HCT116 (cell line): Measurements from ENCODE around the gene MTUS2. TPM values are rescaled to one million over a fixed set of nuclear protein-coding genes. Genes with fewer than 3 reads are reported as not detected.

Experiments used
- ATAC-seq: fragments of 200-7000 bp; cut with Tn5 transposase; 2 replicates; pipeline ENCODE4 v1.9.1; 2020; ENCODE audit warnings: mild to moderate bottlenecking, moderate library complexity
- BruUV-seq: library from RNA; stranded (reverse); fragments of 400-500 nt; replicated peaks from 2 replicates; lab custom pipeline; 2021; lab: Mats Ljungman, UMichigan
- CTCF ChIA-PET: fragments of 300-600 bp; sonication (Branson Sonifier 250); formaldehyde crosslinking; loops from one replicate; lab custom pipeline; 2021; ENCODE audit warnings: antibody characterized with exemption; lab: Charles Lee
- POLR2A ChIA-PET: fragments of 300-600, 350-600 bp; sonication (Branson Sonifier 250); formaldehyde crosslinking; loops from one replicate; lab custom pipeline; 2021; ENCODE audit warnings: antibody characterized with exemption; lab: Charles Lee
- RAD21 ChIA-PET, 2 experiments: fragments of 300-600 bp; sonication (Branson Sonifier 250); formaldehyde crosslinking; loops; one replicate each; lab custom pipeline; 2023; ENCODE audit warnings: low total read pairs in 2 of 2; ENCODE audit not compliant: uncharacterized antibody in 2 of 2, unreplicated experiment in 2 of 2, low non-redundant PET in 1 of 2; lab: Charles Lee
- DNase-seq: peaks from one replicate; pipeline ENCODE4 v3.0.0-alpha.2; 2010; ENCODE audit warnings: low read depth, low spot score
- H2AFZ ChIP-seq: fragments of 200-600 bp; shearing (Covaris generic), sonication (generic); 2 replicates; pipeline ENCODE4 v1.6.1; 2017; ENCODE audit warnings: low read depth, mixed run types, mixed read lengths, antibody characterized with exemption, low read length; ENCODE audit not compliant: poor library complexity, severe bottlenecking
- H3K27ac ChIP-seq: 2 replicates; pipeline ENCODE4 v1.5.1; 2012; ENCODE audit warnings: low read depth, low read length
- H3K27me3 ChIP-seq: fragments of 200-600 bp; sonication (generic); 2 replicates; pipeline ENCODE4 v1.6.1; 2016; ENCODE audit warnings: mixed run types, low read length, mixed read lengths; ENCODE audit not compliant: insufficient read depth
- H3K36me3 ChIP-seq, 2 experiments: fragments of 200-500 bp in 1 of 2; fragments of 200-600 bp in 1 of 2; sonication (Bioruptor generic) in 1 of 2; sonication (generic) in 1 of 2; 2 replicates each; pipeline versions ENCODE4 v1.5.1 to v1.6.1; 2014 to 2016; ENCODE audit warnings: low read length in 2 of 2, inconsistent platforms in 1 of 2, mixed read lengths in 1 of 2, mixed run types in 1 of 2; ENCODE audit not compliant: insufficient read depth in 2 of 2, control insufficient read depth in 1 of 2
- H3K4me1 ChIP-seq, 2 experiments: fragments of 200-600 bp in 1 of 2; sonication (generic) in 1 of 2; 2 replicates each; pipeline versions ENCODE4 v1.5.1 to v1.6.1; 2012 to 2017; ENCODE audit warnings: low read length in 2 of 2, inconsistent platforms in 1 of 2, mild to moderate bottlenecking in 1 of 2, mixed read lengths in 1 of 2, mixed run types in 1 of 2, moderate library complexity in 1 of 2; ENCODE audit not compliant: insufficient read depth in 2 of 2, control insufficient read depth in 1 of 2
- H3K4me2 ChIP-seq: fragments of 200-600 bp; sonication (generic); 2 replicates; pipeline ENCODE4 v1.6.1; 2017; ENCODE audit warnings: mixed run types, low read length, mixed read lengths
- H3K4me3 ChIP-seq, 2 experiments: fragments of 200-600 bp in 1 of 2; sonication (generic) in 1 of 2; replicated peaks in 1 of 2; 2 replicates each; pipeline ENCODE4 v1.5.1; 2011 to 2016; ENCODE audit warnings: low read length in 2 of 2, control low read depth in 1 of 2, low read depth in 1 of 2, mild to moderate bottlenecking in 1 of 2, mixed read lengths in 1 of 2, mixed run types in 1 of 2
- H3K79me2 ChIP-seq: fragments of 200-600 bp; sonication (generic); 2 replicates; pipeline ENCODE4 v1.6.1; 2017; ENCODE audit warnings: mild to moderate bottlenecking, mixed run types, low read length, moderate library complexity, mixed read lengths; ENCODE audit not compliant: insufficient read depth
- H3K9ac ChIP-seq: fragments of 200-600 bp; sonication (generic); 2 replicates; pipeline ENCODE4 v1.6.1; 2016; ENCODE audit warnings: low read length, mixed read lengths
- H3K9me2 ChIP-seq: fragments of 200-600 bp; sonication (generic), shearing (Covaris generic); 2 replicates; pipeline ENCODE4 v1.6.1; 2017; ENCODE audit warnings: mixed run types, mild to moderate bottlenecking, moderate library complexity; ENCODE audit not compliant: insufficient read depth
- H3K9me3 ChIP-seq, 2 experiments: fragments of 200-500 bp in 1 of 2; fragments of 200-600 bp in 1 of 2; sonication (Bioruptor generic) in 1 of 2; sonication (generic) in 1 of 2; 2 replicates each; pipeline ENCODE4 v1.6.1; 2014 to 2017; ENCODE audit warnings: low read length in 2 of 2, mixed read lengths in 2 of 2, inconsistent platforms in 1 of 2, low read depth in 1 of 2, mild to moderate bottlenecking in 1 of 2, mixed run types in 1 of 2, moderate library complexity in 1 of 2; ENCODE audit not compliant: control insufficient read depth in 1 of 2, insufficient read depth in 1 of 2
- H4K20me1 ChIP-seq: fragments of 200-600 bp; sonication (generic), shearing (Covaris generic); 2 replicates; pipeline ENCODE4 v1.6.1; 2017; ENCODE audit warnings: mixed run types, mild to moderate bottlenecking, moderate library complexity; ENCODE audit not compliant: insufficient read depth
- CEBPB ChIP-seq: IDR thresholded peaks from 2 replicates; pipeline ENCODE4 v1.6.1; 2012; ENCODE audit warnings: low read depth
- ELF1 ChIP-seq: IDR thresholded peaks from 2 replicates; pipeline ENCODE4 v1.6.1; 2012; ENCODE audit warnings: low read depth, borderline replicate concordance
- RAD21 ChIP-seq: IDR thresholded peaks from 2 replicates; pipeline ENCODE4 v1.6.1; 2012; ENCODE audit warnings: low read depth, mild to moderate bottlenecking
- SIN3A ChIP-seq: IDR thresholded peaks from 2 replicates; pipeline ENCODE4 v1.6.1; 2012; ENCODE audit warnings: low read depth
- TCF7L2 ChIP-seq: IDR thresholded peaks from 2 replicates; pipeline ENCODE4 v1.7.0; 2011; ENCODE audit warnings: borderline replicate concordance, inconsistent platforms; ENCODE audit not compliant: insufficient read depth, insufficient read length; ENCODE audit errors: extremely low read depth
- YY1 ChIP-seq: IDR thresholded peaks from 2 replicates; pipeline ENCODE4 v1.6.1; 2011; ENCODE audit warnings: low read length, low read depth, moderate library complexity, mild to moderate bottlenecking; ENCODE audit not compliant: insufficient replicate concordance; ENCODE audit errors: extremely low read depth
- intact Hi-C: fragments of 100-400 bp; cut with micrococcal nuclease; formaldehyde crosslinking; loops from 2 replicates; pipeline ENCODE4 v1.10.0; 2022
- total RNA-seq: library from RNA; stranded (reverse); gene quantifications from one replicate; pipeline ENCODE4 v1.2.1, GENCODE V29; 2021; ENCODE audit not compliant: unreplicated experiment
- TF ChIP-seq, protein P1 (sequence below): IDR thresholded peaks from 2 replicates; pipeline ENCODE4 v1.6.1; 2012
- TF ChIP-seq, protein P2 (sequence below): IDR thresholded peaks from 2 replicates; pipeline ENCODE4 v1.6.1; 2012

The MTUS2 gene
- total RNA-seq, 1 experiment from 2014 or later, result 0.02 TPM

DNA sequence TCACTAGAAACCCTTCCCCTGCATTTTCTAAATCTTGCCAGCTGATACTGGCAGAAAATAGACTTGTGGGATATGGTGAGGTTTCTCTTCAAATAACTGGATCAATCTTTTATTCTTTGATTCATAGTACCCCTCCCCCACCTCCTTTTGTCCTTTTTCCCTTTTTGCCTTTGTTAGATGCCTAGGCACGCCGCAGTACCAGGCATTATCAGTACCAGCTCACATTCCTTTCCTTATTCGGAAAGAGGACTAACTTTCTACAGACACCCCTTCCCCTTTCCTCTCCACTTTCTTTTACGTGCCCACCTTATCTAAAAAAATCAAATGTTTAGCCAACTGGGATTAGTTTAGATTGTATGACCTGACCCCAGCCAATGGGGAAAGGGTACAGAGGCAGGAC, 226.4 kb downstream of the MTUS2 start:
- ChIA-PET RAD21 (no interaction called here), POLR2A (no interaction called here), CTCF (no interaction called here)
- intact Hi-C loops, result no loop called here
- no TSS peak for BruUV-seq
- Histone ChIP-seq H3K36me3 (no peaks in the 10 kb centered on the region), H3K27ac (no peak overlapping the region), H3K9me2 (no peaks in the 10 kb centered on the region), H3K79me2 (no peaks in the 10 kb centered on the region), H3K4me3 (no peak overlapping the region), H2AFZ (no peak overlapping the region)
- DNase-seq, result no peak
- ATAC-seq, result no peak
- TF ChIP-seq, protein P1, sequence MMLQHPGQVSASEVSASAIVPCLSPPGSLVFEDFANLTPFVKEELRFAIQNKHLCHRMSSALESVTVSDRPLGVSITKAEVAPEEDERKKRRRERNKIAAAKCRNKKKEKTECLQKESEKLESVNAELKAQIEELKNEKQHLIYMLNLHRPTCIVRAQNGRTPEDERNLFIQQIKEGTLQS, result no peak
- TF ChIP-seq, protein P2, sequence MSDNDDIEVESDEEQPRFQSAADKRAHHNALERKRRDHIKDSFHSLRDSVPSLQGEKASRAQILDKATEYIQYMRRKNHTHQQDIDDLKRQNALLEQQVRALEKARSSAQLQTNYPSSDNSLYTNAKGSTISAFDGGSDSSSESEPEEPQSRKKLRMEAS, result no peak
- TF ChIP-seq, all 23 proteins: peak for 0
- Histone ChIP-seq H3K4me2 (no peak overlapping the region), H3K4me1 (no peaks in the 10 kb centered on the region), H3K9ac (no peak overlapping the region), H3K9me3 (no peaks in the 10 kb centered on the region), H3K27me3 (no peaks in the 10 kb centered on the region), H4K20me1 (no peaks in the 10 kb centered on the region)

DNA sequence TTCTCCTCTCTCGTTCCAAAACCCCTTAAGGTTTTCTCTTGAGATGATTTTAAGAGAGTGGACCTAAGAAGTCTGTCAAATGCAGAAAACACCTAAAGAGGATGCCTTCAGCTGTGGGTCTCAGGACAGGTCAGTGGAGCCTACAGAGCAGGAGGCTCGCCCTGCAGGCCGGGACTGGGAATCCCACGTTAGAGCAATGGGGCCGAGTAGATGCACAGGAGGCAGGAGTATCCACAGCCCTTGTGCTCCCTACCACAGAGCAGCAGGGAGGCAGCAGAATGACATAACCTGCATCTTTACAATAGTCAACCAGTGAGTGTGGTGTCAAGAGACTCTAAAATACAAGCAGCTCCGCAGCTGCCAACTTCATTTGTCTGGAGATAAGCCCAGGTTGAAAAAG, 229.4 kb downstream of the MTUS2 start:
- DNase-seq, result no peak
- no peaks in the 10 kb centered on the region for H3K27me3 ChIP-seq
- no peak overlapping the region for H3K4me3 ChIP-seq
- H3K9me2 ChIP-seq, result no peaks in the 10 kb centered on the region
- no peak overlapping the region for H2AFZ ChIP-seq
- no peak for TF ChIP-seq ELF1
- no peak for TF ChIP-seq CEBPB
- TF ChIP-seq SIN3A, result no peak
- TF ChIP-seq RAD21, result no peak
- TF ChIP-seq, protein P1, result no peak
- TF ChIP-seq TCF7L2, result no peak
- no peak for TF ChIP-seq YY1
- TF ChIP-seq, all 23 proteins: peak for 0
- no peaks in the 10 kb centered on the region for H3K9me3 ChIP-seq
- no peak for ATAC-seq
- H3K27ac ChIP-seq, result no peak overlapping the region
- no peaks in the 10 kb centered on the region for H3K36me3 ChIP-seq
- CTCF ChIA-PET, result no interaction called here
- BruUV-seq, result no TSS peak
- POLR2A ChIA-PET, result no interaction called here
- H4K20me1 ChIP-seq, result no peaks in the 10 kb centered on the region
- H3K4me1 ChIP-seq, result no peaks in the 10 kb centered on the region
- H3K4me2 ChIP-seq, result no peak overlapping the region
- RAD21 ChIA-PET, result no interaction called here
- no peaks in the 10 kb centered on the region for H3K79me2 ChIP-seq
- intact Hi-C loops, result no loop called here
- no peak overlapping the region for H3K9ac ChIP-seq
